Vagina (tissue), 2 donors: Measurements from ENCODE around the gene UBR3. TPM values are rescaled to one million over a fixed set of nuclear protein-coding genes. Genes with fewer than 3 reads are reported as not detected.

Source experiments
- DNase-seq, 2 donors: peaks; one replicate each; pipeline ENCODE4 v3.0.0-alpha.2; 2017; ENCODE audit errors: extremely low spot score in 2 of 2
- H3K27ac ChIP-seq: fragments of 200-600 bp; sonication (generic); one replicate; pipeline ENCODE4 v1.5.1; 2019
- H3K27me3 ChIP-seq: fragments of 200-600 bp; sonication (generic); one replicate; pipeline ENCODE4 v1.5.1; 2019
- H3K36me3 ChIP-seq, 2 donors: fragments of 200-600 bp; sonication (generic); one replicate each; pipeline ENCODE4 v1.5.1; 2017 to 2019
- H3K4me1 ChIP-seq: fragments of 200-600 bp; sonication (generic); one replicate; pipeline ENCODE4 v1.5.1; 2019
- H3K4me3 ChIP-seq, 2 donors: fragments of 200-600 bp; sonication (generic); 1 replicate in 1 of 2; 2 replicates in 1 of 2; pipeline ENCODE4 v1.5.1; 2016 to 2019
- H3K9me3 ChIP-seq: fragments of 200-600 bp; sonication (generic); one replicate; pipeline ENCODE4 v1.5.1; 2019
- CTCF ChIP-seq, 3 experiments: fragments of 450-650 bp in 2 of 3; fragments of 200-600 bp in 1 of 3; sonication (generic) in 1 of 3; IDR thresholded peaks; one replicate each; pipeline ENCODE4 v1.5.1; 2017 to 2019; ENCODE audit warnings: antibody characterized with exemption in 3 of 3, mild to moderate bottlenecking in 2 of 3, moderate library complexity in 2 of 3
- POLR2A ChIP-seq, 2 donors: fragments of 450-650 bp; IDR thresholded peaks; one replicate each; pipeline ENCODE4 v1.6.1; 2017; ENCODE audit warnings: antibody characterized with exemption in 2 of 2, mild to moderate bottlenecking in 2 of 2, moderate library complexity in 2 of 2
- POLR2AphosphoS5 ChIP-seq, 2 donors: sonication (generic); formaldehyde crosslinking; IDR thresholded peaks; one replicate each; pipeline ENCODE4 v1.9.0; 2017; ENCODE audit warnings: antibody characterized with exemption in 2 of 2, mild to moderate bottlenecking in 2 of 2, low read depth in 1 of 2; ENCODE audit not compliant: insufficient read depth in 1 of 2
- intact Hi-C: fragments of 100-400 bp; cut with DNase I; formaldehyde crosslinking; loops from one replicate; pipeline ENCODE4 v1.15.1; 2023
- total RNA-seq: library from RNA; depleted of rRNA; stranded (reverse); fragments of >200 nt; gene quantifications from one replicate; pipeline ENCODE4 v1.2.3, GENCODE V29; 2016

The UBR3 gene
- total RNA-seq, 1 donor from 2014 or later, result 59.2 TPM

- H3K27me3 ChIP-seq, result no peaks in the 10 kb centered on the region
- TF ChIP-seq CTCF (IDR thresholded peaks at IDR 0.05) (no peak), POLR2A (IDR thresholded peaks at IDR 0.05) (no peak), POLR2AphosphoS5 (IDR thresholded peaks at IDR 0.05; ENCODE audit: insufficient read depth in 1 of 2, low read depth in 1 of 2) (no peak)
- no peak overlapping the region for H3K27ac ChIP-seq
- no peak overlapping the region for H3K4me3 ChIP-seq
- intact Hi-C loops, result no loop called here
- no peaks in the 10 kb centered on the region for H3K4me1 ChIP-seq
- no peak for DNase-seq
- peaks cover 0 to 13% of the 10 kb centered on the region in 2 donors for H3K36me3 ChIP-seq
- no peaks in the 10 kb centered on the region for H3K9me3 ChIP-seq
Observed at GRCh38 chr2:170026361-170026760, 199.1 kb downstream of the UBR3 start.

DNA sequence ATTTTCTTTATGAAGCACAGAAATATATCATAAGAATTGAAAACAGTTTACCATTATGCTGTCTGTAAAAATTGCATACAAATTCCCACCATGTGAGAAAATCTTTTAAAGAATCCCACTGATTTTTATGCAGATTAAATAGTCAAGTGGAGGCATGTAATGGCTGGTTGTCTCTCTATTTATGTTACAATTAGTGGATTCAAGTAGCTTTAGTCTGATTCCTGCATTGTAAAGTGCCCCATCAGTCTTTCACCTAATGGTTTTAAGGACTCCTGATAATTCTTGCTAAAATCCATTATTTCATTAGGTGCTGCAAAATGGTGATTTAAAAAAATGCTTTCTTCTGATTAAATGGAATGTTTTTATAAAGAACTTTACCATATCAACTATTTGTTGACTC lies 202.3 kb downstream of the UBR3 start:
- intact Hi-C loops, result no loop called here
- Histone ChIP-seq H3K4me3 (no peak overlapping the region), H3K36me3 (peaks cover 0 to 7% of the 10 kb centered on the region in 2 donors), H3K9me3 (no peaks in the 10 kb centered on the region), H3K4me1 (no peaks in the 10 kb centered on the region), H3K27me3 (no peaks in the 10 kb centered on the region), H3K27ac (no peak overlapping the region)
- TF ChIP-seq POLR2AphosphoS5 (IDR thresholded peaks at IDR 0.05; ENCODE audit: insufficient read depth in 1 of 2, low read depth in 1 of 2), result no peak
- TF ChIP-seq CTCF (IDR thresholded peaks at IDR 0.05), result no peak
- no peak for TF ChIP-seq POLR2A (IDR thresholded peaks at IDR 0.05)
- no peak for DNase-seq

DNA sequence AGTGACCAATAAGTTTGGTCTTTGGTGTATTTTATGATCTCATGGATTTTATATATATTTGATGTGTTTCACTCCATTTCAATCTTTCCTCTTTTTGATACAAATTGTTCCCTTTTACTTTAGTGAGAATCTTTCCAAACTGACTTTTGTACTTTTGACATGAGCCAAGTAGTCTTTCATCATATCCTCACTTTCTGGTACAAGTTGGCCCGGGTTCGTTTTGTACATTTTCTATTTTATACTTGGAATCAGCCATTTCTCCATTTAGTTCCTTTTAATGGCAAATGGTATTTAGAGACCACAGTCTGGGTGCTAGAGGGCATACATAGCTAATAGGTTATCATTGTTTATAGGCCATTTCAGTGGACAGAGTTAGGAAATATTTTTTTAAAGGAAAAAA lies 202.8 kb downstream of the UBR3 start:
- H3K4me3 ChIP-seq, result no peak overlapping the region
- no peaks in the 10 kb centered on the region for H3K27me3 ChIP-seq
- H3K9me3 ChIP-seq, result no peaks in the 10 kb centered on the region
- intact Hi-C loops, result no loop called here
- H3K4me1 ChIP-seq, result no peaks in the 10 kb centered on the region
- no peak for DNase-seq
- no peak for TF ChIP-seq CTCF (IDR thresholded peaks at IDR 0.05)
- no peak for TF ChIP-seq POLR2AphosphoS5 (IDR thresholded peaks at IDR 0.05; ENCODE audit: insufficient read depth in 1 of 2, low read depth in 1 of 2)
- no peak for TF ChIP-seq POLR2A (IDR thresholded peaks at IDR 0.05)
- H3K27ac ChIP-seq, result no peak overlapping the region
- peaks cover 0 to 7% of the 10 kb centered on the region in 2 donors for H3K36me3 ChIP-seq

DNA sequence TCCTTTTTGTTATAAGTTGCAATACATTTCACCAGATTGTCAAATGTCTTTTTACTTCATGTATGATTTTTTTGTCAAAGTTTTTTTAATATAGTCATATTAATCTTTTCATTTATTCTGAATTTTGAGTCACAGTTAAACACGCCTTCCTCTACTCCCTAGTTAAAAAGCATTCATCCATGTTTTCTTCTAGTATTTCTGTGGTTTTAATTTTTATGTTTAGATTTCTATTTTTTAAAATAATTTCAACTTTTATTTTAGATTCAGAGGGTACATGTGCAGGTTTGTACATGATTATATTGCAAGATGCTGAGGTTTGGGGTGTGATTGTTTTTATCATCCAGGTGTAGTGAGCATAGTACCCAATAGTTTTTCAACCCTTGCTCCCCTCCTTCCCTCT lies 204.0 kb downstream of the UBR3 start:
- no peak for DNase-seq
- H3K9me3 ChIP-seq, result no peaks in the 10 kb centered on the region
- TF ChIP-seq CTCF (IDR thresholded peaks at IDR 0.05) (no peak), POLR2AphosphoS5 (IDR thresholded peaks at IDR 0.05; ENCODE audit: insufficient read depth in 1 of 2, low read depth in 1 of 2) (no peak), POLR2A (IDR thresholded peaks at IDR 0.05) (no peak)
- intact Hi-C loops, result no loop called here
- H3K4me3 ChIP-seq, result no peak overlapping the region
- no peak overlapping the region for H3K27ac ChIP-seq
- H3K4me1 ChIP-seq, result no peaks in the 10 kb centered on the region
- no peaks in the 10 kb centered on the region for H3K27me3 ChIP-seq
- H3K36me3 ChIP-seq, result peaks cover 0 to 7% of the 10 kb centered on the region in 2 donors

- H3K27me3 ChIP-seq, result no peaks in the 10 kb centered on the region
- H3K4me3 ChIP-seq, result no peak overlapping the region
- H3K9me3 ChIP-seq, result no peaks in the 10 kb centered on the region
- no peak for TF ChIP-seq CTCF (IDR thresholded peaks at IDR 0.05)
- no peak for TF ChIP-seq POLR2AphosphoS5 (IDR thresholded peaks at IDR 0.05; ENCODE audit: insufficient read depth in 1 of 2, low read depth in 1 of 2)
- no peak for TF ChIP-seq POLR2A (IDR thresholded peaks at IDR 0.05)
- intact Hi-C loops, result no loop called here
- DNase-seq, result no peak
- H3K4me1 ChIP-seq, result no peaks in the 10 kb centered on the region
- no peak overlapping the region for H3K27ac ChIP-seq
- peaks cover 0 to 4% of the 10 kb centered on the region in 2 donors for H3K36me3 ChIP-seq
Observed at GRCh38 chr2:170034596-170034995, 207.3 kb downstream of the UBR3 start.
